Measurements from ENCODE around the gene ANKRD42.

ANKRD42 gene

DNA sequence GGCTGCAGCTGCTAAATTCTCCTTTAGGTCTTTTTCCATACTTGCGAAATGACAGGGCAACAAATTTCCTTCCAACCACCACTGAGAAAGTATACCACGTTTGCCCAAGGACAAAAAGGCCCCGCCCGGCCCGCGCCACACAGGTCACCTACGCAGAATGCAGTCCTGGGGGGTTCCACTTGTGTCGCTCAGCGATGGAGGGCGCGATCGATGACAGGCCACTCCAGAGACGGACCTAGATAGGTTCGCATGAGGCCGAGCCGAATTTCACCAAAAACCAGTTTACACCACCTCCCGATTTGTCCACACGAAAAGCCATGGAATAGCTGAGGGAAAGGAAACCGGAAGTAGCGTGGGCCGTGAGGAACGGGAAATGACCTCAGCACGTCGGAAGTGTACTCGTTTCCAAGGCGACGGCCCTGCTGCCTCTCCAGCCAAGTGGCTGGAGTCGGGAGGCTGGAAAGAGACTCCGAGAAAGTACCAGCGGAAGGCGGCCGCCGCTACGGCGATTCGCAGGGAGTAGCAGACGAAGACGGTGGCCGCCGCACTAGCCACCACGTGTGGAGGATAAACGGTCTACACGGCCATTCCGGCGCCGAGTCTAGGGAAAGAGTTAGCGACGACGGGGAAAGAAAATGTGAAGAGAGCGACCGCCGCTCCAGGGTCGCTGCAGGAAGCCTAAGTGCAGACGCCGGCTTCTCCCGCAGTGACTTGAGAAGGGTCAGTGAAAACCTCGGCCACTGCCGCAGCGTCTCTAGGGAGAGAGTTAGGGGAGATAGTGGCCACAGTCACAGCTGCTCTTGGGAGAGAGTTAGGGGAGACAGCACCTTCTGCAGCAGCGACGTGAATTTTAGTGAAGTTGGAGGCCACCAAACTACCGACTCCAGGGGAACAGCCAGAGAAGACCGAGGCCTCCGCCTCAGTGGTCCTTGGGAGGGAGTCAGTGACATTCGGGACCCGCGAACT lies at the start of gene ANKRD42:
Gene ANKRD42 (plus strand): TSS at position 398 of the 966 bp plus-strand sequence. CDS start 959 bp downstream, outside the sequence.
- peak; percentile 97 for DNase-seq

DNA sequence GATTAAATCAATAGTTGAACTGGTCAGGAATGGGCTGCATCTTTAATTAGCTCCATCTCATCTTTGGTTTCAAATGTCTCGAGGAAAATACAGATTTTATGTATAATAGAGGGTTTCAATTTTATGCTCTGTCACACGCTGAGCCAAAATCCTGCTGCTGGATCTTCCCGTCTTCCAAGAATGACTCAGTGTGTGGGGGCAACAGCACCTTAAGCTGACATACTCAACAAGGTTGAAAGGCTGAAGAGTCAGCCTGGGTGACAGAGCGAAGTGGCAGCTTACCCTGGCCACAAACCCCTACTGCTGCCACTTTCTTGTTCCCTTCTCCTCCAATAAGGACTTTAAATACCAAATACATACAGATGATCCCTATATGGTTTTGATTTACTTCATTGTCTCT lies 45.6 kb upstream of the ANKRD42 start:
- no peak for DNase-seq

DNA sequence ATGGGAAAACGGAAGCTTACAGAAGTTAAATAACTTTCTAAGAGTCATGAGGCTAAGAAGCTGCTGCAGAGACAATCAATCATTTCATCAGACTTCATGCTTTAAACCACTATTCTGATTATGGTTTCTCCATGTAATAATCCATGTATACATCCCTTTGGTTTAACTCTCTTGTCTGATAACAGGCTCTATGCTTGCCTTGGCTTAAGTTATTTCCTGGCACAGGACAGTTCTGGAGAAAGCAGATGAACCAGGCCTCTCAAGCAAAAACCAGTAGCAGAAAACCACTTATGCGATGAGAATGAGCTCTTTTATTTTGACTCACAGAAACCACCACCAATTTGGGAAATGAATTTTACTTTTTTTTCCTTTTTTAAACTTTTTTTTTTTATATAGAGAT lies 43.1 kb upstream of the ANKRD42 start:
- no peak for DNase-seq

DNA sequence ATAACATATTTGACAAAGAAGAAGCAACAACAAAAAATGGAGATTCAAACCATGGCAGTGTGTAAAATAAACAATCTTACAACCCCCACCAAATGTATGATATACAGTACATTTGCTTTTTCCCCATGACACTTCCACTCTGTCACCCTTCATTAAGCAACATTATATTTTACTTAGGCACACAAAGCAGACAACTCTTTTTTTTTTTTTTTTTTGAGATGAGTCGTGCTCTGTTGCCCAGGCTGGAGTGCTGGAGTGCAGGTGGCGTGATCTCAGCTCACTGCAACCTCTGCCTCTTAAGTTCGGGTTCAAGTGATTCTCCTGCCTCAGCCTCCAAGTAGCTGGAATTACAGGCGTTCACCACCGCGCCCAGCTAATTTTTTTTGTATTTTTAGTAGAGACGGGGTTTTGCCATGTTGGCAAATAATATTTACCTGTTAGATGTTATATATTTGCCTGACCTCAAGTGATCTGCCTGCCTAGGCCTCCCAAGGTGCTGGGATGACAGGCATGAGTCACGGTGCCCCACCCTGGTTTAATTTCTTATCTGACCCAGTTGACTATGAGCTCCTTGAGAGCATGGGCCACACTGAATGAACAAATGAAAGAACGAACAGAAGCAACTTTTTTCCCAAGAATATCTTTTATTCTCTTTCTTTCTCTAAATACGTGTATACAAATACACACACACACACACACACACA lies 42.1 kb upstream of the ANKRD42 start:
- no peak for DNase-seq

DNA sequence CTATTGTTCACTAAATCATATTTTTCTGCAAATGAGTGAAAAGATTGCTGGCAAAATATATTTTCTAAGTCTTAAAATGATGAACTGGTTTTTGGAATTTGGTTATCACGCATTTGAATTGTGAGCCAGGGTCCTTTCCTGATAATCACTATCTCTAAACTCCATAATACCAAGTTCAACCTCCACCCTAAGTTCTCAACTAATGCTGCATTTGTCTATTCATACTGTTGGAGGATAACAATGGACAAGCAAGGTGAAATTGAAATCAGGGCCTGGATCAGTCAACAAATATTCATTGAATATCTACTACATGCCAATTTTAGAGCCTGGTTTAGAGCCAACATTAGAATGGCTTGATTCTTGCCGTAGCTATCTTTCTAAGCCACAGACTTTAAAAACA lies 41.2 kb upstream of the ANKRD42 start:
- no peak for DNase-seq

DNA sequence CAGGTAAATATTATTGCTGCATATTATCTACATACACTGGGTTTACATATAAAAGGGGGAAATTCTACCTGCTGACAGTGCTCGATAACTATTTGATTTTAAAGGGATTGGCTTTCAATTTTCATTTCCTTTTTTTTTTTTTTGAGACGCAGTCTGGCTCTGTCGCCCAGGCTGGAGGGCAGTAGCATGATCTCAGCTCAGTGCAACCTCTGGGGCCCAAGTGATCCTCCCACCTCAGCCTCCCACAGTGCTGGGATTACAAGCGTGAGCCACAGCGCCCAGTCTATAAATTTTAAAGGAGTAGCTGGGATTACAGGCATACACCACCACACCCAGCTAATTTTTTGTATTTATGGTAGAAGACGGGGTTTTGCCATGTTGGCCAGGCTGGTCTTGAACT lies 39.7 kb upstream of the ANKRD42 start:
- peak; percentile 48 for DNase-seq

DNA sequence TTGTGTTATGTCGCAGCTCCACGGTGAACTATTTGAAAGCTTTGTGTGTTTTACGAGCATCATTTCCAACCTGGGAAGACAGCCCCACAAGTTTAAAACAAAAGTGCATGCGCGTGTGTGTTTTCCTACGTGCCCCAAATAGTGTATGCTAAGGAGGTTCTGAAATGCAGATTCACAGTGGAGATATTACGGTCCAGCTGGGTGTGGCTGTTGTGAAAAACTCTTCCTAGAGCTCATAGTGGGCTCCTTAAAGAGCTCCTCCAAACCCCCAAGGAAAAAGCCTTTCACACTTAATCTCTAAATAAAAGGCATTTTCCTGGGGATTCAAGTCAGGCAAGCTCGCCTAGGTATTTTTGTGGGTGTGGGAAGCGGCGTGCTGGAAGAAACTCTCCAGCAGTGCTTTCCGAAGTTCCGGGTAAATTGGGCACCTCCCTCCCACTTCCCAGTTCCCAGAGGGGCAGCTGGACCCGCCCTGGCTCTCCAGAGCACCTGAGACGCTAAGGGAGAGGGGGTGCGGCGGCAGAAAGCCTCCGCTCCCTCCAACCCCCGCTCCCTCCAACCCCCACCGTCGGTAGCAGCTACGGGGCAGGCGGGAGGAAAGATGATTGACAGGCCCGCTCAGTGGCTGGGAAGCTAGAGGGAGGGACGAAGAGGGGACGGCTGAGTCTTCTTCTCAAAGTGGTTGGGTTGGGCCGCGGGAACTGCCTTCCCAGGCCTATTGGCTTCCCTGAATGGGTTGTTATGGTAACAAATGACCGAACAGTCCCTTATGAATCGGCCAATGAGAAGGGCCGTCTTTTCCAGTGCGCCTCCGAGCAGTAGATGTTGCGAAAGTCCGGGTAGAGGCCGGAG lies 37.1 kb upstream of the ANKRD42 start:
- DNase-seq, result peak; percentile 100

DNA sequence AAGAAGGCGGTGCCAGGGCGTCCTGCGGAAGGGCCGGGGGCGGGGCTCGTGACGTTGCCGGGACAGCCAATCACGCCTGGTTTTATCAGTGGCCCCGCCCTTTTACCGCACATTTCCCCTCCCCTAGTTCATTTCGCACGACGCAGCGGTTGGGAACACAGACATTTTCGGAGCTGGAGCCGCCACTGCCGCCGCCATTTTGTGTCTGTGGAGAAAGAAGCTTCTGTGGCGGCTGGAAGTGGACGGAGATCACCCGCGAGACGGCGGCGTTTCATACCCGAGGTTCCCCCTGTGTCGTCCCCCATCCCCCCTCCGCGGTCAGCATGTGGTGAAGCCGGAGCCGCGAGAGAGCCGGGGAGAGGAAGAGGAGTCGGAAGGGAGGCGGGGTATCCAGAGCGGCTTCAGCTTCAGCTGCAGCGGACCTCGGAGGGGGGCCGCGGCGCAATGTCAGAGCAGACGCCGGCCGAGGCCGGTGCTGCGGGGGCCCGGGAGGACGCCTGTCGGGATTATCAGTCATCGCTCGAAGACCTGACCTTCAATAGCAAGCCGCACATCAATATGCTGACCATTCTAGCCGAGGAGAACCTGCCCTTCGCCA lies 36.4 kb upstream of the ANKRD42 start, which contains the start of gene PCF11:
Gene PCF11 (plus strand): TSS at position 136 of the 598 bp plus-strand sequence. CDS start 309 bp downstream, at position 445.
- no peak for DNase-seq

DNA sequence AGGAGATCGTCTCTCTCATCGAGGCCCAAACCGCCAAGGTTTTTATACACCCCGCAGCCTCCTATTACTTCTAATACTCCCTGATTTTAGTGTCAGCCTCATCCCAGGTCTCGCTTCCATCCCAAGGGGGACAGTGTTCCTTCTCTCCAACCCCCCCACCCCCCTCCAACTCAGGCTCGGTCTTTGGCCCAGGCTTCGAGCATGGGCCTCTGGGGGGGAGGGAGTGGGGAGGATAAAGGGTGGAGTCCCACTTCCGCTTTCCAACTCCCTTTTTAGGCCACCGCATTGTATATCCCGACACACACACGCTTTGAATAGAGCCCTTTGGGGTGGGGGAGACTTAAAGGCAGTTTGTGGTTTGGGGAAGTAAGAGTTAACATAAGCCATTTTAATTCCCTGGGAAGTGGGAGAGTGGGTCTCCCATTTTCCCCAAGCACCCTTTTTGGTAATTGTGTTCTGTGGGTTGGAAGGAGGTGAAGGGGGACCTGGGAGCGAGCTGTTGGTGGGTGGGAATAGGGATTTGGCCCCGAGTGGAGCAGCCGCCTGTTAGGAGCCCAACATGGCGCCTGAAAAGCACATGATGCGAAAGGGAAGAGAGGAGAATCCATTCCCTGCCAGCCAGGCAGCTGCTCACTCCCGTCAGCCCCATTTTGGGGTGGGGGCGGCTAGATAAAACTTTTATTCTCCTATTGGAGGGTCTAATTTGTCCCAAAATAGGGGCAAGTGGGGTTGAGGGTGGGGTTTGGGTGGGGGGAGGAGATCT lies 35.7 kb upstream of the ANKRD42 start:
- DNase-seq, result peak; percentile 80

DNA sequence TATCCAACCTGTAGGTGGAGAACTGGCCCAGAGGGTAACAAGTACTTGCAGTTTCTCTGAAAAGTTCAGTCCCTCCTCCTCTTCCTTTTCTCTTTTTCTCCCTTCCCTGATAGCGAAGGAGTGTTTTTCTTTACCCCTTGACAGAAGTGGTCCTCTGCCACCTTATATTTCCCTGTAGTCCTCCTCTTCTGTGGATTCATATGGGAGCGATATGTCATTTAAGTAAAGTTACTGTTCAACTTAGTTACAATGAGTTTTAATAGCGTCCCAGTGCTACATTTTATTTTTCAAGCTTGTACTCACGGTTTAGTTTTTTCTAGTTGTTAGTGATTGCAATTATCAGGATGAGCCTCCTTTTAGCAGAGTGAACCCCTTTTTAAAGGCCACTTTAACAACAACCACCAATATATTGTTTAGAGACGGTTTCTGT lies 35.1 kb upstream of the ANKRD42 start:
- no peak for DNase-seq

DNA sequence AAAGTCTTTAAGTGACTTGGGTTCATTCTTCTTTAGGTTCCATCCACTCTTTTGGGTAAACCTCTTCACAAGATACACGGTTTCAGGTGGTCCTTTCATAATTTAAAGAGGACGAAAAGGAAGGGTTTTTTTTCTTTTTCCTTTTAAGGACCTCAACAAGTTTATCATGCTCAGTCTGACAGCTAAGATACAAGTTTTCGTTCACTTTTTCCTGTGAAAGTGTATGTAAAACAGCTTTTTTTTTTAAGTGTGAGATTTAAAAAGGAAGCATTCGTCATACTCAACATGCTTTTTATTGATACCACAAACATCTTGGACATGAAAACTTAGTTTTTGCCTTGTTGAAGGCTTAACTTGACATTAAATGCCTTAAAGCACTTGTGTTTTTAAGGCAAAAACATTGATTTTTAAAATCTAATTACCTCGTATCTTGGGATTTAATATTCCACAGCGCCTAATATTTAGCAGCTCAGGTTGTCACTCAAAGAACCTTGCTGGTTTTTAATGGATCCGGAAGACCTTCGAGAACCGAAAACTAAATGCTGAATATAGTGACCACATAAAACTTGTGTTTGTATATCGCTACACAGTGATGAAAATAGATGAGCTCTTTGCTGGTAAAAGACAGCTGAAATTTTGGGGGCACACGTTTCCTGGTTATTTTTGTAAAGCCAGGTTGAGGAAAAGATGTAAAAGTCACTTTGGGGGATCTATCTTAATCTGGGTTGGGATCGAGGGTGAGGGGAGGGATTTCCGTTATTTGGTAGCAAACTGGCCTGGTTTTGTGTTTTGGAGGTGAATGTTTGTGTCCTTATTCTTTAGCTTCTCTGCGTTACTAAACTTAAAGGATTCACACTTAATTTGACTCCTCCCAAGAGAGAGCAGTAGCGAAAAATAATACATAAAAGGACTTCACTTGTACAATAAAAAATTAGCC lies 34.3 kb upstream of the ANKRD42 start:
- no peak for DNase-seq

DNA sequence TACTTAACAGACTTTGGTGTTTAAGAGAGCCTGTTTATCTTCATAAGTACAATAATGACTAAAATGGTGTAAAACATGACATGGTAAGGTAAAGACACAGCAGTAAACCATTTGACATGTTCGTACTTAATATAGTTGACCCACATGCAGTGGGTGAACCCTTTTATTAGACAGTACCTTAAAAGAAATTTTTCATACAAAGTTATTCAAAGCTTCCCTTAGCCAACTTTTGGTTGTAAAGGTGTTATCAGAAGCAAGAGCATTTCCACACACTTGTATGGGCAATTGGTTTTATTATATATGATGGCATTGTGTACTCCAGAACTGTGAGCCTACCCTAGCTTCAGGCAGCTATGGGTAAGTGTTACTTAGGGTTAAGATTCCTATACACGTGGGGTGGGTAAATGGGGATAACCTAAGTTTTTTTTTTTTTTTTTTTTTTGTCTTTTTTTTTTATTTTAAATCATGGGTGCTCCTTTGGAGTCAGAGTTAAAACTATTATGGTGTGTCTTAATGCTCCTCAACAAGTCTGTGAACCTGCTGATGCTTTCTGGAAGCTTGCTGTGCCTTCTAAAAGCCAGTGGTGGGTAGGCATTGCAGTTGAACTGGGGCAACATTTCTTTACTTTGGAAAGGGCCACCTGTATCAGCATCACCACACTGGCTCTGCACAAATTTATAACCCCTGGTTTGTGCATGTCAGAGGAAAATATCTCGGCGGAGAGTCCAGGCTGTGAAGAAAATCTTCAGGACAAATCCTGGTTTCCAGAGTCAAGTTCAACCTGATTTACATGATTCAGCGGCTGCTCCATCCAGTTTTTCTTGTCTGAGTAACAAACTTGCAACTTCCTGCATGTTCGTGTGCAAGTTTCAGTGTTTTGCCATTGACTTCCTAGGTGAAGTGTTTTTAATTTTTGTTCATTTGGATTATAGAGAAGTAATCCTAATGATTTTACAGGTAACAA lies 33.3 kb upstream of the ANKRD42 start:
- peak; percentile 30 for DNase-seq

DNA sequence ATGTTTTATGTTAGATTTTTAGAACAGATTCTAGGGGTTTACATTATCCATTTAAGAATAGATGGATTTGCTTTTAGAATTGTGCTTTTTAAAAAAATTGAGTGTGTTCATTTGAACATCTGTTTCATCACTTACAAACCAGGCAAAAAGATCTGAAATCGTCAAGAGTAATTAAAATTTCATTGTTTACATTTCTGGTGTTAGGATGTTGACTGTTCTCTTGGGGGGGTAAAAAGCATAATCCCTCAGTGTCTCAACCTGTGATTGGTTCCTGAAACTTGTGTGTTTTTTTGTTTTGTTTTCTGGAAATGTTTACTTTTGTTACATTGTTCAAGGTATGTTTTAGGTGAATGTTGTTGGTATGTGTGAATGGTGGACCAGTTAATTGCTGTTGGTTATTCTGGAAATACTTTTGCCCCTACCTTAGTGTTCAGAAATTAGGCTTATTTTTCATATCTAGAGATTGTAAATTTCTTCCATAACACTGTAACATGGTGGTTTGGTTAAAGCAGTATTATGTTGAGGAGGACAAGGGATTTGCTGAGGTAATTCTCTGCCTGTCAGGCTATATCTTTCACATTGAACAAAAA lies 31.8 kb upstream of the ANKRD42 start:
- DNase-seq, result no peak

DNA sequence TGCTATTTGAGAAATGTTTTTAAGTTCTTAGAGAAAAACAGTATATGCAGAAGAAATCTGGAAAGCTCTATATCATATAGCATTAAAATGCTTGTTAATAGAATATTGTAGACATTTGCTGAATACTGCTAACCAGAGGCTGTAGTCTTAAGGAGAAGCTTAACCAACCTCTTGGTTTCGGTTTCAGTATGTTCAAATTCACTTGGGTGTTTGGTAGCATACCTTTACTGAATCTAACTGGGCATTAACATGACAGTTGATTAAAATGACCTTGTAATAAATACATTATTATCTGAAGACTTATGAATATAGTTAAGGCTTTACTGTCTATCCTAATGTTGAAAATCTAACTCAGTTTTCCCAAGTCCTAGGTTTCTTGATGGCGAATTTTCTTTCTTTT lies 31.1 kb upstream of the ANKRD42 start:
- DNase-seq, result peak; percentile 47

DNA sequence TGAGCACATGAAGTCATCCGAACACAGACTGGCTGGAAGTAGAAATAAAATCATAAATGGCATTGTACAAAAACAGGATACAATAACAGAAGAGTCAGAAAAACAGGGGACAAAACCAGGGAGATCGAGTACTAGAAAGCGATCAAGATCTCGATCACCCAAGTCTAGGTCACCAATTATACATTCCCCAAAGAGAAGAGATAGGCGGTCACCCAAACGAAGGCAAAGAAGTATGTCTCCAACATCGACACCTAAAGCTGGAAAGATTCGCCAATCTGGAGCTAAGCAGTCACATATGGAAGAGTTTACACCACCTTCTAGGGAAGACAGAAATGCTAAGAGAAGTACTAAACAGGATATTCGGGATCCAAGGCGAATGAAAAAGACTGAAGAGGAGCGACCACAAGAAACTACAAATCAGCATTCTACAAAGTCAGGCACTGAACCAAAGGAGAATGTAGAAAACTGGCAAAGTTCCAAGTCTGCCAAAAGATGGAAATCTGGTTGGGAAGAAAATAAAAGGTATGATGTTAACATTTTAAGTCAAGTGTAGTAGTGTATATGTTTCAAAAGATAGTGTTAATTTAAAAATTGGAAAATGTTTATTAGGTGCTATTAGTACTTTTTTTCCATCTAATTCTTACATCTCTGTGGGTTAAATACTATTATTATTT lies 27.2 kb upstream of the ANKRD42 start:
- DNase-seq, result no peak

DNA sequence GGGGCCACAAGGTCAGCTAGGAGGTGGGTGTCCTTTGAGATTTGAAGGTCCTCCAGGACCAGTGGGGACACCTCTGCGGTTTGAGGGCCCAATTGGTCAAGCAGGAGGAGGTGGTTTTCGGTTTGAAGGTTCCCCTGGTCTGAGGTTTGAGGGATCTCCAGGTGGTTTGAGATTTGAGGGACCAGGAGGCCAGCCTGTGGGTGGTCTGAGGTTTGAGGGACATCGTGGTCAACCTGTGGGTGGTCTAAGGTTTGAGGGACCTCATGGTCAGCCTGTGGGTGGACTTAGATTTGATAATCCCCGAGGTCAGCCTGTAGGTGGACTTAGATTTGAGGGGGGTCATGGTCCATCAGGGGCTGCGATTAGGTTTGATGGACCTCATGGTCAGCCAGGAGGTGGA lies 24.8 kb upstream of the ANKRD42 start:
- DNase-seq, result no peak

DNA sequence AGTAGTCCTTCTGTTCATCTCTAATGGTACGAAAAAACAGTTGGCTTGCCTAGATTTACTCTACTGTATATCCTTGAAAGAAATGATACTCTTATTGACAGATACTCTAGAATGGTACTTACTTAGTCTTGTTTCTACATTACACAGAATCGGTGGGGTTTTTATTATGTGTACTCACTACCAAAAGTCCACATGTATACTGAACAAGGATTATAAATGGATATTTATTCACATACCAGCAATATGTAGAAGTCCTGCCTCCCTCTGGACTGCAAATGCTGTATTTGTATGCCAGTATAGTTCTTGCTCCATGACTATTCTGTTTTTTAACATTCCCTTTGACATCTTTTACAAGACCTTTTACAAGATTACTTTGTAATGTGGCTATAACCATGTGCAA lies 22.6 kb upstream of the ANKRD42 start:
- no peak for DNase-seq

DNA sequence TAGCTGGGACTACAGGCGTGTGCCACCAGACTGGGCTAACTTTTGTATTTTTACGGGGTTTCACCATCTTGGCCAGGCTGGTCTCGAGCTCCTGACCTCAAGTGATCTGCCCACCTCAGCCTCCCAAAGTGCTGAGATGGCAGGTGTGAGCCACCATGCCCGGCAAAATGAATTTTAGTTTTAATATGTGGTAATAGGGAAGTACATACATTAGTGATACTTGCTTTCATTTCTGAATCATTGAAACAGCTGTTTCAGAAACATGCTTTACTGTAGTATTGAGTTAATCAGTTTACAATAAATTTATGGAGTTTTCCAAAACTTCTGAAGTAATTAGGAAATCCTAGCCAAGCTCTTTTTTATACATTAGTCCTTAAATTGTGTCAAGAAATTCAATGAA lies 21.0 kb upstream of the ANKRD42 start:
- DNase-seq, result peak; percentile 34

Data from suppressor macrophage treated with lipopolysaccharide for 4 hours (primary cell).